T-helper 2 cell (primary cell): ENCODE measurements around the gene CSTPP1.
"Not testable (repeated sequence)": the region's sequence is repeated elsewhere in the genome, so short reads cannot be mapped to it uniquely, and the experiment has no call there.

Source experiments
- DNase-seq, 5 experiments: peaks; one replicate each; pipeline versions ENCODE4 v3.0.0 to v3.0.0-alpha.2; 2012 to 2022

CSTPP1 gene

GRCh38 chr11:47104261-47104950, 167.8 kb downstream of the CSTPP1 start:
- DNase-seq: no peak

DNA sequence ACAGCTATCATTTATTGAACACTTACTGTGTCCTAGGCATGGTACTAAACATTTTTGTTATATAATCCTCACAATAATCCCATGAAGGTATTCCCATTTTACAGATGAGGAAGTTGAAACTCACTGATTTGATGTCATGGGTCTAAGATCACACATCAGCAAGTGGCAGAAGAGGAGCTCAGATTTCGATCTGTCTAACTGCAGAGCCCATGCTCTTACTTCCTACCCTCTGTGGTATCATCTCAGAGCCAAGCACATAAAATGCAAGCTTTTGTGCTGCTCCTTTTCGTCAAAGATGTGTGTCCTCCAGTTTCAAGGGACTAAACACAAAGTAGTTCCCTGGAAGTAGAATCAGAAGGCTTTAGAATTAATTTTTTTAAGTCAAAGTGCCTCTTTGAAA, 169.0 kb downstream of the CSTPP1 start:
- DNase-seq: peak in 1 of 5 experiments; percentile 8

DNA sequence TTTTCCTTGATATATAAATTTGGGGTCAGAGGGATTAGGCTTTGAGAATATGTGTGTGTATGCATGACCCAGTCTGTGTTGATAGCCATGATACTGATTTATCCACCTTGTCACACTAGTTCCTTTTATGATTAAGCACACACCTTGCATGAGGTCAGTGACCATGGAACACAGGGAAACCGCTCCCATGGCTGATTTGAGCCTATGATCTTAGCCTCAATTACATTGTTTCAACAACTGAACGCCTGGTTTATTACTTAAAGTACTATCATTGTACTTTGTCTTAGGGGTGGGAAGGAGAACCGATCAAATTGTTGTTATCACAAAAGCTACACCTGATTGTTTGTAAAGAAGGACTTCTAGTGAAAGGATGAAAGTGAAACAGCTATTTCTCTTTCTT, 169.4 kb downstream of the CSTPP1 start:
- DNase-seq: no peak

- DNase-seq: no peak
Measured at GRCh38 chr11:47106798-47107411, 170.3 kb downstream of the CSTPP1 start.

DNA sequence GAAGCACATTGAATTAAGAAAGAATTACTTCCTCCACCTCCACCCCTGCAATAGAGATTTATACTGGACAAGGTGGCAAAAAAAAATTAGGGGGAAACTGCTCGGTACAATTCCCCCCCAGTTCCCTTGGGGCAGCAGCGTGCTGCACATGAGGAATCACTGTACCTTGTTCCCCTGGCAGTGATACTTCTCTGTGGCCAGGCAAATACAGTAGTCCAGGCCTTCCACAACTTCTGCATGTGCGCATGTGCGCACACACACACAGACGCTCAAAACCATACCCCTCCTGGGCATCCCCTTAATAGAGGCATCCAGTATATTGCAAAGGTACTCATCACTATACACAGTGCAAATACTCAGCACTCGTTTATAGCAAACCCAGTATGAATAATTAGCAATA, 171.2 kb downstream of the CSTPP1 start:
- DNase-seq: no peak

- no peak for DNase-seq
Measured at GRCh38 chr11:47108214-47108613, 171.7 kb downstream of the CSTPP1 start.

DNA sequence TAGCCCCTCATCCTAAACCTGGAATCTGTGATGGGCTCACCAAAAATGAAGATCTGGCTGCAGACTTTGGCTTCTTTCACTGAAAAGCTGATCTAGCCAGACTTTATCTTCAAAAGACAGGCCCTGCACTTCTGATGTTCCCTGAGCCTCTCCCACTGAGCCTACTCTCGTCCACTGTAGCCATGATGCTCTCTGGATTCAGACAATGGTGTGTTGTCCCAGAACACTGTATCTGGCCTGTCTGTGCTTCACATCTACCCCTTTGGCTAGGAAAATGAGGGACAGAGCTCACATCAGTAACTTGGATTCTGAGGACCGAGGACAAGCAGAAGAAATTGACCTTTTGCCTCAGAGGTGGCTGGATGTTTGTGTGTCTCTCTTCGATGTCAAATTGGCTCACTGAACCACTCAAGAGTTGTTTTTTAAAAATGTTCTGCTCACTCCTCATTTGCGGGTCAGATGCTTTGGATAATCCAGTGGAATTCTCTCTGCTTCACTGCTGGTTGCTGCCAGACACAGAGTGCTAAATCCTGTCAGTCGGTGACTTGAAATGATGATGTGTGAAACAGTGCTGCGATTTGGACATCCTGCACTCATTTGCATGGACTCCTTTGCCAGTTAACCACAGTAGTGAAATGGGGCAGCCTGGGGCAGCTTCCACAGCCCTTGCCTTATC, 172.6 kb downstream of the CSTPP1 start:
- no peak for DNase-seq

GRCh38 chr11:47109727-47110246, 173.2 kb downstream of the CSTPP1 start:
- DNase-seq: no peak

GRCh38 chr11:47111318-47111804, 174.8 kb downstream of the CSTPP1 start:
- peak in 1 of 5 experiments; percentile 28 for DNase-seq

DNA sequence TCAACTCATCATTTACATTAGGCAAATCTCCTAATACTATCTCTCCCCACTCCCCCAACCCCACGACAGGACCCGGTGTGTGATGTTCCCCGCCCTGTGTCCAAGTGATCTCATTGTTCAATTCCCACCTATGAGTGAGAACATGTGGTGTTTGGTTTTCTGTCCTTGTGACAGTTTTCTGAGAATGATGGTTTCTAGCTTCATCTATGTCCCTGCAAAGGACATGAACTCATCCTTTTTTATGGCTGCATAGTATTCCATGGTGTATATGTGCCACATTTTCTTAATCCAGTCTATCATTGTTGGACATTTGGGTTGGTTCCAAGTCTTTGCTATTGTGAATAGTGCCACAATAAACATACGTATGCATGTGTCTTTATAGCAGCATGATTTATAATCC, 176.4 kb downstream of the CSTPP1 start:
- not testable (repeated sequence) for DNase-seq

DNA sequence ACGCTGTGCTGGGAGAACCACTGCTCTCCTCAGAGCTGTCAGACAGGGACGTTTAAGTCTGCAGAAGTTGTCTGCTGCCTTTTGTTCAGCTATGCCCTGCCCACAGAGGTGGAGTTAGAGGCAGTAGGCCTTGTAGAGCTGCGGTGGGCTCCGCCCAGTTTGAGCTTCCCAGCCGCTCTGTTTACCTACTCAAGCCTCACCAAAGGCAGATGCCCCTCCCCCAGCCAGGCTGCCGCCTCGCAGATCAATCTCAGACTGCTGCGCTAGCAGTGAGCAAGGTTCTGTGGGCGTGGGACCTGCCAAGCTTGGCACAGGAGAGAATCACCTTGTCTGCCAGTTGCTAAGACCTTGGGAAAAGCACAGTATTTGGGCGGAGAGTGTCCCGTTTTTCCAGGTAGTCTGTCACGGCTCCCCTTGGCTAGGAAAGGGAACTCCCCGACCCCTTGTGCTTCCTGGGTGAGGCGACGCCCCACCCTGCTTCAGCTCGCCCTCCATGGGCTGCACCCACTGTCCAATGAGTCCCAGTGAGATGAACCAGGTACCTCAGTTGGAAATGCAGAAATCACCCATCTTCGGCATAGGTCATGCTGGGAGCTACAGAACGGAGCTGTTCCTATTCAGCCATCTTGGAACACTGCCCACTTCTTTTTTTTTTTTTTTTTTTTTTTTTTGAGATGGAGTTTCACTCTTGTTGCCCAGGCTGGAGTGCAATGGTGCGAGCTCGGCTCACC, 182.6 kb downstream of the CSTPP1 start:
- peak in 2 of 5 experiments; percentile 21 to 70 for DNase-seq

DNA sequence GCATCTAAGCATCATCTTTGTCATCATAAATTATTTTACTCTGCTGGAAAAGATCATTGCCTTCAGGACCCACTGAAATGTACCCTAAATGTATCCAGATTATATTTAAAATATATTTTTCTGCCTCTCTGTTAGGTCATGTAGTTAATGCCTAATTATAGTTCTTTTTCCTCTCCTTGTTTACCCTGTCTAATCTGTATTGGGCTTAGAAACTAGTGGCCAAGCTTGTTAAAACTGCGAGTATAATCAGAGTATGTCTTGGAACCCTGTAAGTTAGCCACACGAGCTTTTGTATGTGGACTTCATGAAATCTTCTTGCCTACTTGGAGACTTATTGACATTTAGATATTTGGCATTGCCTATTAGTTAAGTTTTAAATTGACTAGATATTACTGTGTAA, 184.5 kb downstream of the CSTPP1 start:
- DNase-seq: no peak

DNA sequence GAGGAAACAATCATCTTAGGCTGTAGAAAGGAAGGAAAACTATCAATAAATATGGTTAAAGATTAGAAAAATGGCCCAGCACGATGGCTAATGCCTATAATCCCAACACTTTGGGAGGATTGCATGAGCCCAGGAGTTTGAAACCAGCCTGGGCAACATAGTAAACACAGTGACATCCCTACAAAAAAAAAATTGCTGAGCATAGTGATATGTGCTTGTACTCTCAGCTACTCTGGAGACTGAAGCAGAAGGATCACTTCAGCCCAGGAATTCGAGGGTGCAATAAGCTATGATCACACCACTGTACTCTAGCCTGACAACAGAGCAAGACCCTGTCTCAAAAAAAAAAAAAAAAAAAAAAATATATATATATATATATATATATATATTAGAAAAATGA, 185.2 kb downstream of the CSTPP1 start:
- DNase-seq: no peak

GRCh38 chr11:47123094-47123493, 186.5 kb downstream of the CSTPP1 start:
- no peak for DNase-seq

- DNase-seq: no peak
Measured at GRCh38 chr11:47124675-47125074, 188.1 kb downstream of the CSTPP1 start.

GRCh38 chr11:47125083-47125482, 188.5 kb downstream of the CSTPP1 start:
- DNase-seq: no peak

GRCh38 chr11:47127213-47127612, 190.7 kb downstream of the CSTPP1 start:
- DNase-seq: no peak

GRCh38 chr11:47130543-47130942, 194.0 kb downstream of the CSTPP1 start:
- no peak for DNase-seq

GRCh38 chr11:47131136-47131535, 194.6 kb downstream of the CSTPP1 start:
- DNase-seq: no peak

- no peak for DNase-seq
Measured at GRCh38 chr11:47132490-47132889, 195.9 kb downstream of the CSTPP1 start.

DNA sequence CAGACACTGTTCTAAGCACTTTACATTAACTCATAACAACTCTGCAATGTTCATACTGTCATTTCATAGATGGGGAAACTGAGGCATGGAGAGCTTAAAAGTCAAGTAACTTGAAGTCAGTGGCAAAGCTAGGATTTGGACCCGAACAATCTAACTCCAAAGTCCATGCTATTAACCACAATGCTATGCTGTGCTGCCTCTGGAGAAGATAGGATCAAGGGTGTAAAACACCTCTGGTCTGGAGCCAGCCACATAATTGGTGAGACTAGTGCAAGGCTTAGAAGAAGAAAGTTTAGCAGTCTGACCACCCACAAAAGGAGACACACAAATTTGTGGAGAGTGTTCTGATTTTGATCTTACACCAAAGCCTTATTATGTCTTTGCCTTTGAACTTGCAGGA, 196.4 kb downstream of the CSTPP1 start:
- DNase-seq: no peak

- DNase-seq: no peak
Measured at GRCh38 chr11:47136327-47136726, 199.8 kb downstream of the CSTPP1 start.

DNA sequence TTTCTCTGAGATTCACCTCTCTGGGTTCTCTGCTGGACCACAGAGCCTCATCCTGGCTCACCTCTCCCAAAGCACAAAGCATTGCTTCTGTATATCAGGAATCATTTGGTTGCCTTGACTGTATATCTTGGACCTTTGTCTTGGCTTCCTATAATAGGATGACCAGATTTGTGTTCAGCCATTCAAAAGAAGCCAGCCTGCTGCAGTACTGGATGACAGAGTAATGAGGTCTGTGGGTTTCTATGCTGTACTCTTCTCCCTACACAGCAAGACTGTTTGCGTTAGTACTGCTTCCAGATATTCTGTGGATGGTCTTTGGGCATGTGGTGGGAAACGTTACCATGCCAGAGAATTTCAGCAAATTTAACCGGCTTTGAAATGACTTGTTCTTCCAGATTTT, 200.4 kb downstream of the CSTPP1 start:
- DNase-seq: no peak
